ENCODE results near the gene ATP2A3.

DNA sequence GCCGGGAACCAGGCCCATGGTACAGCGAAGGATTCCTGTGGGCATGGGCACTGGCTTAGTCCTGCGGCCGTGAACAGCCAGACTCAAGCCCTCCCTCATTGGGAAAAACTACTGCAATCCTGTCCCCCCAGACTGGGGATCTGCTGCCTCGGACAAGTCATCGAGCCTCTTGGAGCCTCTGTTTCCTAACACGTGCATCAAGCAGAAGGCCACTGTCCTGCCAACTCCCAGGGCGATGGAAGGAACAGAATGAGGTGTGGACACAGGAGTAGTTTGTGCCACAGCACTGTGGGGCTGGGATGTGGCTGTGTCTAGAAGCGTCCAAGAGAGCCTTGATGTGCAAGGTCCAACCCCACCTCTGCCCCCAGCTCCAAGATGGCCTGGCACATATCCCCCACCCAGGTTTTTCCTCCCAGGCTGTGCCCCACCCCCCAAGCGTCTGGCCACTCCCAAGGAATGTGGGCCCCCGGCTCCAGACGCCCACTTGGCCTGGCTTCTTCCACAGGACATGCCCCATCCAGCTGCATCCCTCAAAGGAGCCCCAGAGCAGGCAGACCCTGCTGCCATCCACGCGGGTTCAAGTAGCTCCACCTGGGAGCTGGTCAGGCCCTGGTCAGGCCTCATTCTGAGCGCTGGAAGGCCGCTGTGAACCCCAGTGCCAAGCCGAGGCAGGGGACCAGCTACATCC lies 74.8 kb downstream of the ATP2A3 start:
- TF ChIP-seq, protein P1, sequence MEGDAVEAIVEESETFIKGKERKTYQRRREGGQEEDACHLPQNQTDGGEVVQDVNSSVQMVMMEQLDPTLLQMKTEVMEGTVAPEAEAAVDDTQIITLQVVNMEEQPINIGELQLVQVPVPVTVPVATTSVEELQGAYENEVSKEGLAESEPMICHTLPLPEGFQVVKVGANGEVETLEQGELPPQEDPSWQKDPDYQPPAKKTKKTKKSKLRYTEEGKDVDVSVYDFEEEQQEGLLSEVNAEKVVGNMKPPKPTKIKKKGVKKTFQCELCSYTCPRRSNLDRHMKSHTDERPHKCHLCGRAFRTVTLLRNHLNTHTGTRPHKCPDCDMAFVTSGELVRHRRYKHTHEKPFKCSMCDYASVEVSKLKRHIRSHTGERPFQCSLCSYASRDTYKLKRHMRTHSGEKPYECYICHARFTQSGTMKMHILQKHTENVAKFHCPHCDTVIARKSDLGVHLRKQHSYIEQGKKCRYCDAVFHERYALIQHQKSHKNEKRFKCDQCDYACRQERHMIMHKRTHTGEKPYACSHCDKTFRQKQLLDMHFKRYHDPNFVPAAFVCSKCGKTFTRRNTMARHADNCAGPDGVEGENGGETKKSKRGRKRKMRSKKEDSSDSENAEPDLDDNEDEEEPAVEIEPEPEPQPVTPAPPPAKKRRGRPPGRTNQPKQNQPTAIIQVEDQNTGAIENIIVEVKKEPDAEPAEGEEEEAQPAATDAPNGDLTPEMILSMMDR (IDR thresholded peaks at IDR 0.05) = no peak
- TF ChIP-seq POLR2A (IDR thresholded peaks at IDR 0.05) = no peak

Data from breast epithelium (tissue), 3 donors.